ENCODE measurements around the gene ADARB1.

The ADARB1 gene

GRCh38 chr21:45098867-45099266 lies 24.5 kb downstream of the ADARB1 start:
- peak in 1 of 2 donors; percentile 48 for DNase-seq

- no peak for DNase-seq
Measured at GRCh38 chr21:45099571-45099970, 25.2 kb downstream of the ADARB1 start.

- DNase-seq = no peak
Measured at GRCh38 chr21:45100866-45101265, 26.5 kb downstream of the ADARB1 start.

- no peak for DNase-seq
Measured at GRCh38 chr21:45102391-45102932, 28.1 kb downstream of the ADARB1 start.

GRCh38 chr21:45103971-45104520 lies 29.7 kb downstream of the ADARB1 start:
- DNase-seq = peak in 1 of 2 donors; percentile 48

GRCh38 chr21:45104560-45104959 lies 30.2 kb downstream of the ADARB1 start:
- no peak for DNase-seq

- no peak for DNase-seq
Measured at GRCh38 chr21:45105906-45106485, 31.6 kb downstream of the ADARB1 start.

GRCh38 chr21:45108034-45108790 lies 33.8 kb downstream of the ADARB1 start:
- no peak for DNase-seq

- DNase-seq = no peak
Measured at GRCh38 chr21:45108808-45109781, 34.7 kb downstream of the ADARB1 start.

- DNase-seq = peak in 1 of 2 donors; percentile 74
Measured at GRCh38 chr21:45109831-45110492, 35.6 kb downstream of the ADARB1 start.

- DNase-seq = no peak
Measured at GRCh38 chr21:45110873-45111624, 36.7 kb downstream of the ADARB1 start.

- no peak for DNase-seq
Measured at GRCh38 chr21:45111703-45112102, 37.3 kb downstream of the ADARB1 start.

- no peak for DNase-seq
Measured at GRCh38 chr21:45112371-45112770, 38.0 kb downstream of the ADARB1 start.

- DNase-seq = no peak
Measured at GRCh38 chr21:45113543-45113942, 39.2 kb downstream of the ADARB1 start.

- no peak for DNase-seq
Measured at GRCh38 chr21:45114072-45114471, 39.7 kb downstream of the ADARB1 start.

GRCh38 chr21:45114475-45114874 lies 40.1 kb downstream of the ADARB1 start:
- DNase-seq = no peak

GRCh38 chr21:45115141-45115540 lies 40.8 kb downstream of the ADARB1 start:
- no peak for DNase-seq

- no peak for DNase-seq
Measured at GRCh38 chr21:45116066-45116465, 41.7 kb downstream of the ADARB1 start.

- DNase-seq = no peak
Measured at GRCh38 chr21:45117314-45117713, 42.9 kb downstream of the ADARB1 start.

GRCh38 chr21:45118099-45118498 lies 43.7 kb downstream of the ADARB1 start:
- no peak for DNase-seq

- no peak for DNase-seq
Measured at GRCh38 chr21:45119812-45120211, 45.4 kb downstream of the ADARB1 start.
